GM19193 (cell line): ENCODE results near the gene TTYH3.
A peak's percentile ranks its signal among the peaks of the same experiment; 100 is the strongest.

Source experiments
- POLR2A ChIP-seq: IDR thresholded peaks from 4 replicates; pipeline ENCODE4 v1.6.1; 2011; ENCODE audit not compliant: insufficient read depth, insufficient read length; ENCODE audit errors: extremely low read depth

Gene TTYH3

DNA sequence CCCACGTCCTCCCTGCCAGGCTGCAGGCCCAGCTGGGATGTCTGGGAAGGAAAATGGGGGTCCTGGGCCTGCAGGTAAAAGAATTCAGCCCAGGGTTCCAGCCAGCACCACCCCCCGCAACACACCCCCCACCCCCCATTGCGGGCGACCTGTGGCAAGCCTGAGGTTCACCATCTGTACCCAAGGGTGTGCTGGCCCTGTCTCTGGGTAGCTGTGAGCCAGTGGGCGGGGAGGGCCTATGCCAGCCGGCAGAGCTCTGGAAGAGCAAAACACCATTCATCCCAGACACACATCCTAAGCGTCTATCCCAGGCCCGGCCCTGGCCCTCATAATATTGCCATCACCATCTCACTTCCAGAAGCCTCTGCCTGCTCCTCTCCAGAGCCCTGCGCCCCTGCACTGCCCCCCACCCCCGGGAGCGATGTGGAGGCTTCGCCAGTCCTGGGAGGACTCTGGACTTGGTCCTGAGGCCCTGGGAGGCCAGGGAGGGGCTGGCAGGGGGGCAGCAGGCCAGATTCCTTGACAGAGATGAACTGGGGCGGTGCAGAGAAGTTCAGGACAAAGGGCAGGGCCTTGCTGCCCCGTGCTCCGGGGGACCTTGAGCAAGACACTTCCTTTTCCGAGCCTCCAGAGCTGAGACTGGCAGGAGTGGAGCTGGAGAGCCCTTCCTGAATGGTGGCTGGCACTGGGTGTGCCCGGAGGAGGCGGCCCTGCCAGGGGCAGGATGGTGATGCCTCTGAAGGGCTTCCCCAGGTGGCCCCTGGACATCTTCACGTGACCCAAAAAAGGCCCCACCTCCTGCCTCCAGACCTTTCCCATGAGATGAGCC is 8.7 kb upstream of the TTYH3 start:
- TF ChIP-seq POLR2A: no peak

DNA sequence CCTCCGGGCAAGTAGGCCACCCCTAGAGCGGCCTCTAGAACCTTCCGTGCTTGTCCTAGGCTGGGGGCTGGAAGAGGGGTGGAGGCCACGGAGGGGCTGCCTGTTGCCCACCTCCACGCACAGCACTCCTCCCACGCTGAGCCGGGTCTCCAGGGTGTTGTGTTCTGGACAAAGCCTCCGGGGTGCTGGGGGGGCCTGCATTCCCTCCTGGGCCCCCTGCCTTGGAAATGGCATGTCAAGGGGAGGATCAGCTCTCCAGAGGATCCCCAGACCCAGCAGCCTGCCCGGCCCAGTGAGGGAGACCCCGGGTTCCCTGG is 8.1 kb upstream of the TTYH3 start:
- TF ChIP-seq POLR2A: no peak

DNA sequence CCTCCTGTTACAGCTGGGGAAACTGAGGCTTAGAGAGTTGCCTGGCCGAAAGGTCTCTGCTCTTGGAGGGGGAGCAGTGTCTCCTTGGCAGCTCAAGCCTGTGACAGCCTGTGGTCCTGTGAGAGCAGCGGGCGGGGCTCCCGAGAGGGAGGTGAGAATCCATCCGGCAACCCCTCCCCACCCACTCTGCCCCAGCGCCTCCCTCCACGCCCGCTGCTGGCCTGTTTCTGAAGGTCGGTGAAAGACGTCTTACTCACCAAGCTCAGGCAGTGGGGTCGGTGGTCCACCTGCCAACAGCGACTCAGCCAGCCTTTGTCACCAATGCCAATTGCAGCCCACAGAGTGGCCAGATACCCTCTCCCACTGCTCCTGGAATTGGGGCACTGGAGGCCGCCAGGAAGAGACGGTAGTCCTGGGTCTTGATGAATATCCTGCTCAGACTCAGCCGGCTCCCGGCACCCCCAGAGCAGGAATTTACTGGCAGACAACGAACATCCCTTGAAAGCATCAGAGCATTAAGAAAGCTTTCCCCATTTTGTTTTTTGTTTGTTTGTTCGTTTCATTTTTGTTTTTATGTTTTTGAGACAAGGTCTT is 7.4 kb upstream of the TTYH3 start:
- TF ChIP-seq POLR2A: no peak

DNA sequence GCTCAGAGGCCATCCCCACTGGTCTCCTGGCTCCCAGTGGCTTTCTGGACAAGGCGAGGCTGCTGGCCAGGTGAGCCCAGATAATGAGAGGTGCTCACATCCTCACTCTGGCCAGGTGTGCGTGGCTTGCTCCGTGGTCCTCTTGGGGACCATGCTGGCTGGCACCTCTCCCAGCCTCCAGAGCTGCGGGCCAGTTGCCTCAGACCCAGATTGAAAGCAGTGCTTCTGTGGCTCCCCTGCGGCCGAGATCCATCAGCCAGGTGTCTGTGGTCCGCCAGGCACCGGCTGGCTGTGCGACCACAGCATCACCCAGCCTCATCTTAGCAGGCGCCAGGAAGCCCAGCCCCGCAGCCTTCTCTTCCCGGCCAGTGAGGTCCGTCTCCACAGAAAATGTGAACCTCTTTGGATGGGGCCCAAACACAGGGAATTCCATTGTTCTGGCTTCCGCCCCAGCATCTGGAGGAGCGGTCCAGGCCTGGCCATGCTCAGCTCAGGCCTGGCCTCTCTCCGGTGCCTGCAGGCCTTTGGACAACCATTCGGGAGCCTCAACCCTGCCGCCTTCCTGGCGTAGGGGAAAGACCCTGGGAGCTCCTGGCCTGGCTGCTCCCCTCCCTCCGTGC is 5.2 kb upstream of the TTYH3 start:
- no peak for TF ChIP-seq POLR2A

DNA sequence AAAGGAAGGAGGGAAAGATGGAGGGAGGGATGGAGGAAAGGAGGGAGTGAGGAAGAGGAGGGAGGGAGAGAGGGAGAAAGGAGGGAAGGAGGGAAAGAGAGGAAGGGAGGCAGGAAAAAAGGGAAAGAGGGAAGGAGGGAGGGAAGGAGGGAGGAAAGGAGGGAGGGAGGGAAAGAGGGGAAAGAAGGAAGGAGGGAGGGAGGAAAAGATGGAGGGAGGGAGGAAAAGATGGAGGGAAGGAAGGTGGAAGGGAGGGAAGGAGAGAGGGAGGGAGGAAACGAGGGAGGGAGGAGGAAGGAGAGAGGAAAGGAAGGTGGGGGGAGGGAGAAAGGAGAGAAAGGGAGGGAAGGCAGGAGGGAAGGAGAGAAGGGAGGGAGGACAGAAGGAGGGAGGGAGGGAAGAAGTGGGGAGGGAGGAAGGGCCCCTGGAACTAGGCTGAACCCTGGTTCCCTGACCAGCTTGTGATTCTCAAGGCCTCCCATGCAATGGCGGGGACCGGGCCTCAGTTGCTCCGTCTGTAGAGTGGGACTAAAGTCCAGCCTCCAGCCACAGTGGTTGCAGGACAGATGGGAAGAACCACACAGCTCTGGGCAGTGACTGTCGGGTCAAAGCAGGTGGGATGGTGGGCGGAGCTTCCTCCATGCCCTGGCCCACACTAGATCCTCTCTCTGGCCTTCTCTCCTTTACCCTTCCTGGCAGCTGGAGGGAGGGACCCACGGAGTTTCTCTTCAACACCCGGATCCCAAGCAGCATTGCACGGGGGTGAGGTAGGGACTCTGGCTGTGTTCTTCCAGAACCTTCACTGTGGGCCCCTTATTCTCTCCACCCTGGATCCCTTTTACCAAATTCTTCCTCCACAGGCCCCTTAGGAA is 4.3 kb upstream of the TTYH3 start:
- no peak for TF ChIP-seq POLR2A

DNA sequence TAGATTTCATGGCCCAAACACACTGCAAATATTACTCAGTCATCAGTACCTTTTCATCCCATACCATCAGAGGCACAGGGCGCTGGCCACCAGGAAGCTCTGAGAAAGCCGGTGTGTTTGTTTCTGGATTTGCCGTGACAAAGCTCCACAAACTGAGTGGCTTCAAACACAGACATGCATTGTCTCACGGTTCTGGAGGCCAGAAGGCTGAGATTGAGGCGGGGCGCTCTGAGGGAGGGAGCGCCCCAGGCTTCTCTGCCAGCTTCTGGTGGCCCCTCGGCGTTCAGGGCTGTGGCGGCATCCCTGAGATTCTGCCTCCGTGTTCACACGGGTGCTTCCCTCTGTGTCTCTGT is 3.7 kb upstream of the TTYH3 start:
- no peak for TF ChIP-seq POLR2A

DNA sequence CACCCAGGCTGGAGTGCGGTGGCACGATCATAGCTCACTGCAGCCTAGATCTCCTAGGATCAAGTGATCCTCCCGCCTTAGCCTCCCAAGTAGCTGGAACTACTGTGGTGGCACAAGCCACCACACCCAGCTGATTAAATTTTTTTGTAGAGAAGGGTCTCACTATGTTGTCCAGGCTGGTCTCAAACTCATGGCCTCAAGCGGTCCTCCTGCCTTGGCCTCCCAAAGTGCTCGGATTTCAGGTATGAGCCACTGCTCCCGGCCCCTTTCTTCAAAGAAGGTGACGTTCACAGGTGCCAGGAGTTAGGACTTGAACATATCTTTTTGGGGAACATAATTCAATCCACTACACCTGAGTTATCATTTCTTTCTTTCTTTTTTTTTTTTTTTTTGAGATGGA is 2.9 kb upstream of the TTYH3 start:
- no peak for TF ChIP-seq POLR2A

DNA sequence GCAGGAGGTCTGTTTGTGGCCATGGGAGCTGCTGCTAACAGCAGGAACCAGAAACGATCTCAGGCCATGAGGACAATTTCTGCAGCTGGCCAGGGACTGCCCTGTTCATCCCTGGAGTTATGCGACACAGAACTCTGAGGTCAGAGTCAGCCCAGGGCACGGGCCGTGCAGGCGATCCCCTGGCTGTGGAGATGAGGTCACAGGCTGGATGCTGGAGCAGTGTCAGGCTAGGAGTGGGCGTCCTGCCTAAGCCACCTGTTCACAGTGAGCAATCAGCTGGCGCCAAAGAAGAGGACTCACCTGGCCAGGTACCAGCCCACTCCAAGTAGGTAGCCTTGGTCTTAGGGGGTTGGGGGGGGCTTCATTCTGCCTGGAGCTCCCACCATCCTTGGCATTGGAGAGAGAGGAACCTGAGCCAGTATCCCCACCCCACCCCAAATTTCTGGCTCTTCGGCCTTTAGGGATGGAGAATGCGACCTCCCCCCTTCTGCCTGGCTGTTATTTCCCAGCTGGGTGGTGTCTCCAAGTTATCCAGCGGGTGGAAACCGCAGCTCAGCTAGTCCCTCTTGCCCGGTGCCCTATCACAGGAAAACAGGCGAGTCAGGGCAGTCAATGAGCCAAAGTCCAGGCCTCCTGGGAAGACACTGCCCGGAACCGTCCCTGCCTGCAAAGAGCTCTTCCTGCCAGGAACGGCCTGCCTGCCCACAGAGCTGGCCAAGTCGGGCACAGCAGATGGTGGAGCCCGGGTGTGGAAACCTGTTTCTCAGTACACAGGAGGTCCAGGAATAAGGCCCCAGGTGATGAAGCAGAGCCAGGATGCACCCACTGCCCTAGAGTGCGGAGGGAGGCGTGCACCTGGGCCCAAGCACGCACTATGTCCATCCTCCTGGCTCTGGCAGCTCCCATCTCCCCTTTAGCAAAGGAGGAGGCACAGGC is 1.8 kb upstream of the TTYH3 start:
- no peak for TF ChIP-seq POLR2A

DNA sequence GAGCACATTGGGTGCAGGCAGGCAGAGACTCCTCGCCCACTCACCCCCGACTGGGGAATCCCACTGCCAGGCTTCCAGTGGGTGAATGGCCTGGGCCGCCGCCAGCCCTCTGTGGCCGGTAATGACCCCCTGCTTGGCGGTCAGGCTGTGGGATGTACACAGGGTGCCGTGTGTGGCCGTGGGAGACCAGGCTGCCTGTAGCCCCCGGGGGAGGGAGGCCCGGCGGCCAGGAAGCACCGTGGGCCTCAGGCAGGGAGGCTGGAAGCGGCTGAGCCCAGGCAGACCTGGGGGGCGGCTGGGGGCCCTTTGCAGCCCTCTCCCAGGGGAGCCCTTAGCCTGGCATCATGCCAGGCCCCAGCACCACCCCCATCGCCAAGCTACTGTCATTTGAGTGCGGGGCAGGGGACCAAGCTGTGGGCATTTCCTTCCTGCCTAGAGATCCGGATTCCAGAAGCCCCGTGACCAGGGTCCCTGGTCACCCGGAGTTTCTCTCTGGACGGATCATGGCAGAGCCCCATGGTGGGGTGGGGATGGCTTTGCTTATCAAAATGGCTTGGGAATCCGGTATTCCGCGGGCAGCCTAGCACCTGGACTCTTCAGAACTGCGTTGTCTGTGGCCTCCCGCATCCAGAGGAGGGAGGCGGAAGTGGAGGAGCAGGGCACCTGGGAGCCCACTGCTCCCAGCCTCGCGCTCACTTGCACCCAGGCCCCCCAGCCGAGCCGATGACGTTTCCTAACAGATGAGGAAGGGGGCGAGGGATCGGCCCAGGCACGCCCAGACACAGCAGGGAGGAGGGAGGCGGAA is 1.1 kb downstream of the TTYH3 start:
- TF ChIP-seq POLR2A: peak; percentile 22

DNA sequence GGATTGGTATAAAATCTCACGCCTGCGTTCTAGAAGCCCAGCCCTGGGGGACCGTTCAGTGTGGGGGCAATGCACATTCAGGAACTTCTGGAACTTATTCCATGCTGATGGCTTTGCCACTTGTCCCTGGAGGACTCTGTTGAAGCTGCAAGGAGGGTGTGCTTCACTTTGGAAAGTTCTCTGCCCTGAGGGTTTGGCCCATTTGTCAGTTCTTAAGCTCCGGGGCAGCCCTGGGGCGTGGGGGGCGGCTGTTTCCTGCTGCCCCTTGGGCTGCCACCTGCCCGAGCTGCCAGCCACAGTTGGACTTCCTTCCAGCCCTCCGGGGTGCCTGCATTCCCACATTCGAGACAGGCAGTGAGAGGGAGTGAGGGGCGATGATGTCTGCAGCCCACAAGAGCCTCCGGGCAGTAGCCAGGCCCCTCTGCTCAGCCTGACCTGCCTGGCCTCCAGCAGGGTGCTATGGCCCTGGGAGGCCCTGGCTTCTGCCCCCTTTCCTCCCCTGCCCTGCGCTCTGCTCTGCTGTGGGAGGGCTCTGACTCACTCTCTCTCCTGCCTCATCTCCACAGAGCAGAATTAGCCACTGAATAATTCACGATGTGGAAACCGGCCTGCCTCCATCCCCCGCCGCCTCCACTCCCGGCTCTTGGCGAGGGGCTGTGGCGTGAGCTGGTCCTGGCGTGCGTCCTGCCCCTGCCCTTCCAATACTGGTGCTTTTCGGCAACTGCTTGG is 1.9 kb downstream of the TTYH3 start:
- TF ChIP-seq POLR2A: no peak

DNA sequence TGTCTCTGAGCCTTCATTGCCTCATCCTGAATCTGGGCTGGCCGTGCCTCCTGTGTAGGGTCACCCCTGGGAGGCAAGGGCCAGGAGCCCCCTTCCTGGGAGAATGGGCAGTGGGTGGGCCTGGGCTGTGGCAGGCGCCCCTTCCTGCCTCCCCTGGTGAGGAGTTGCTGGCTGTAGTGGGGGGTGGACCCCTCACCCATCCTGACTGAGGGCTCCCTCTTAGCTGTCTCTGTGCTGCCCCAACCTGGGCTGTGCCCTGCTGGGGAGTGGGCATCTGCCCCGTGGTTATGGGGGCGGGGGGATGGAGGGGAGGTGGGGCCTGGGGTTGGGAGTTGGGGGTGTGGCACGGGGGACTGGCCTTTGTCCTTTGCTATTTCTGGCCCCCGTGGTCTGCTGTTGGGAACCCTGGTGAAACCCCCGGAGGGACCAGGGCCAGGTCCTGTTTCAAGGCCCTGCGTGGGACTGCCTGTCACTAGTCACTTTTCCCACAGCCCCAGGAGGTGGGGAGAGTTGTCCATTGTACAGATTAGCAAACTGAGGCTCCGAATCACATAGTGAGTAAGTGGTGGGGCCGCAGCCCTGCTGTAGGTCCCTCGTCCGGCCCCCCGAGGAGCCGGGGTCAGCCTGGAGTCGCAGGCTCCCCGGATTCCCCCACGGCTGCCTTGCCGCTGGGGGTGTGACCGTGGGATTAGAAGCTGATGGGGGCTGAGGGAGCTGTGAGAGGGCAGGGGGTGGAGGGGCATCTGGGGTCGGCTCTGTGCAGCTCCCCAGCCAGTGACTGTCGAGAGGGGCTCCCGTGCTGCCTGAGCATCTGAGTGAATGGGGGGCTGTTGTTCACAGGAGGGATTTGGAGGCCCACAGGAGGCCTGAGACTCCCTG is 2.7 kb downstream of the TTYH3 start:
- TF ChIP-seq POLR2A: no peak

DNA sequence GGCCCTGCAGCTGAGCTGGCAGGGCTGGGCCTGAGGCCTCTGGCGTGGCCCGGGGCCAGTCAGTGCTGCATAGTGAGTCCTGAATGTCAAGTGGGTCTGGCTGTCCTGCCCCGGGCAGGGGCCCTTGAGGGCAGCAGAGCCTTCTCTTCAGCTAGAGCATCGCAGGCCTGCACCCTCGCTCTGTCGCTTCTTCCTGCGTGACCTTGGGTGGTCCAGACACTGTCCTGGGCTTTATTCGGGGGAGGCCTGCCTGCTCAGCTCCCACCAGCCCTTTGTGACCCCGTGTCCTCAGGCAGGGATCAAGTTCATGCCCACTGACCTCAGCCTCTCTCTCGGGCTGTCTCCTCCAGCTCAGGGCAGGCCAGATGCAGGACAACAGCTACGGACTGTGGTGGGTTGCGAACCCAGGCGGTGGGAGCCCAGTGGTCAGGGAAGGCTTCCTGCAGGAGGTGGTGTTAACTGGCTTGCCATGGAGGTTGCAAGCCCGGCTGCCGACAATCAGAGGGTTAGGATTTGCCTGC is 3.4 kb downstream of the TTYH3 start:
- TF ChIP-seq POLR2A: no peak
